ENCODE measurements around the gene WDR72. TPM values are rescaled to one million over a fixed set of nuclear protein-coding genes. Genes with fewer than 3 reads are reported as not detected.

WDR72 gene
- total and polyA plus RNA-seq, 2 of the 8 experiments (the other 6 are each of a cell fraction or from before 2014, with no cell fraction given) = 1.2 to 1.9 TPM

DNA sequence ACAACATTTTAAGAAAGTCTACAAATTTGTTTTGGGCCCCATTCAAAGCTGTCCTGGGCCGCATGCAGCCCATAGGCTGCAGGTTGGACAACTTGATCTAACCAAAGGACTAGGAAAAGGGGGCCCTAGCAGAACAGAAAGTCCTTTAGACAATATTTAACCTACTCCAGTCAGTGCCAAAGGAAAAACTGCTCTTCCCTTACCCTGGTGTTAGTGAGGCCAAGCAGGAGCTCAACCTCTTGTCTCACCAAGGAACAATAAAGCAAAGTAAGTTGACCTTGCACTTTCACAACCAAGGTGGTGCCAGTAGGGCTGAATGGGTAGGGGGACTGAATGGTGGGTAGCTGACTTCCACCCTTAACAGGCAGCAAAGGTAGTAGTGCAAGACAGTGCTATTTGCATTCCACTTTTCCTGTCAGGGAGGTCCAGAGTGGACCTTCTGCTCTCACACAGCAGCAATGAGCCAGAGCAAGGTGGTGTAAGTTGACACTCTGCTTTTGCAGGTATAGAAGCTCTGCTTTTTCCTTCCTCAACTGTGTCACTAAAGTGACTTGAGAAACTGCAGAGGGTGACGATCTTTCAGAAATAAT is 124.9 kb downstream of the WDR72 start (continued):
- no peak for TF ChIP-seq CHD7 (IDR thresholded peaks at IDR 0.05; ENCODE audit: insufficient replicate concordance, low read length)
- no peak for TF ChIP-seq JUN (IDR thresholded peaks at IDR 0.05; ENCODE audit: low read depth, low read length)
- no peak for TF ChIP-seq FOSL1 (IDR thresholded peaks at IDR 0.05; ENCODE audit: insufficient read depth, low read depth, low read length)
- TF ChIP-seq, protein P1, sequence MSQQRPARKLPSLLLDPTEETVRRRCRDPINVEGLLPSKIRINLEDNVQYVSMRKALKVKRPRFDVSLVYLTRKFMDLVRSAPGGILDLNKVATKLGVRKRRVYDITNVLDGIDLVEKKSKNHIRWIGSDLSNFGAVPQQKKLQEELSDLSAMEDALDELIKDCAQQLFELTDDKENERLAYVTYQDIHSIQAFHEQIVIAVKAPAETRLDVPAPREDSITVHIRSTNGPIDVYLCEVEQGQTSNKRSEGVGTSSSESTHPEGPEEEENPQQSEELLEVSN (IDR thresholded peaks at IDR 0.05) = no peak
- TF ChIP-seq TAF7 (optimal IDR thresholded peaks at IDR 0.05; ENCODE audit: borderline replicate concordance, low read depth, low read length) = no peak
- no peak for TF ChIP-seq BACH1 (IDR thresholded peaks at IDR 0.05; ENCODE audit: low read length)
- no peak for TF ChIP-seq POLR2AphosphoS5 (IDR thresholded peaks at IDR 0.05; ENCODE audit: low read depth, low read length)
- TF ChIP-seq BCL11A (IDR thresholded peaks at IDR 0.05; ENCODE audit: low read depth in 2 of 2, low read length in 2 of 2) = no peak
- TF ChIP-seq SIRT6 (IDR thresholded peaks at IDR 0.05; ENCODE audit: low read length) = no peak
- TF ChIP-seq KDM4A (IDR thresholded peaks at IDR 0.05; ENCODE audit: low read depth, low read length, severe bottlenecking) = no peak
- no peak for TF ChIP-seq RBBP5 (IDR thresholded peaks at IDR 0.05; ENCODE audit: borderline replicate concordance, low read depth, low read length)
